ENCODE results near the gene CTDP1.

The CTDP1 gene

GRCh38 chr18:79800371-79801180 lies 121.0 kb downstream of the CTDP1 start:
- DNase-seq, result no peak

- DNase-seq, result no peak
These were observed 121.6 kb downstream of the CTDP1 start for GRCh38 chr18:79801217-79801616.

- DNase-seq, result no peak
These were observed 122.0 kb downstream of the CTDP1 start for GRCh38 chr18:79801641-79802040.

- no peak for DNase-seq
These were observed 122.7 kb downstream of the CTDP1 start for GRCh38 chr18:79802298-79802697.

- DNase-seq, result no peak
These were observed 124.0 kb downstream of the CTDP1 start for GRCh38 chr18:79803611-79804051.

All from NCI-H510A (cell line).